Measurements from ENCODE around the gene DTX3.

- TF ChIP-seq CTCF (conservative IDR thresholded peaks at IDR 0.05) = no peak
- TF ChIP-seq ZFX (IDR thresholded peaks at IDR 0.05) = no peak
These were observed 23.1 kb downstream of the DTX3 start for GRCh38 chr12:57627501-57628279.

Data from C4-2B (cell line).